HepG2 (cell line): ENCODE results near the gene CEBPE. TPM values are rescaled to one million over a fixed set of nuclear protein-coding genes. Genes with fewer than 3 reads are reported as not detected.

Source experiments
- ATAC-seq: fragments of 200-7000 bp; cut with Tn5 transposase; 3 replicates; pipeline ENCODE4 v1.9.1; 2020; ENCODE audit warnings: mild to moderate bottlenecking, moderate library complexity
- BruUV-seq: library from RNA; stranded (reverse); fragments of 400-500 nt; replicated peaks from 2 replicates; lab custom pipeline; 2021; lab: Mats Ljungman, UMichigan
- CTCF ChIA-PET: fragments of 300-600 bp; formaldehyde crosslinking; extraction: SDS; loops from one replicate; lab custom pipeline; 2021; ENCODE audit warnings: low total read pairs, inconsistent platforms, low intra/inter-chr PET ratio; lab: Yijun Ruan, JAX
- POLR2A ChIA-PET: fragments of 350-600 bp; sonication (Branson Sonifier 250); formaldehyde crosslinking; loops from one replicate; lab custom pipeline; 2020; ENCODE audit warnings: antibody characterized with exemption, inconsistent platforms; lab: Yijun Ruan, JAX
- DNase-seq: peaks from one replicate; pipeline ENCODE4 v3.0.0-alpha.2; 2015; ENCODE audit warnings: low spot score
- FAIRE-seq: peaks from 3 replicates; lab custom pipeline; 2011; peaks lifted over from hg19 to GRCh38; lab: Jason Lieb, UNC
- H2AFZ ChIP-seq: one replicate; pipeline ENCODE4 v1.6.1; 2011; ENCODE audit warnings: low read length, inconsistent platforms
- H3K27ac ChIP-seq: fragments of 300-600 bp; 3 replicates; pipeline ENCODE4 v1.8.0; 2011; ENCODE audit warnings: mixed run types, mild to moderate bottlenecking, mixed read lengths, low read length, inconsistent platforms; ENCODE audit not compliant: insufficient read depth; ENCODE audit errors: extremely low read length
- H3K27me3 ChIP-seq, 2 experiments: fragments of 200-600 bp in 1 of 2; 2 replicates in 1 of 2; 3 replicates in 1 of 2; pipeline versions ENCODE4 v1.6.0 to v1.8.0; 2011; ENCODE audit warnings: low read length in 2 of 2, mild to moderate bottlenecking in 2 of 2, moderate library complexity in 2 of 2, inconsistent platforms in 1 of 2; ENCODE audit not compliant: insufficient read depth in 2 of 2, control insufficient read depth in 1 of 2
- H3K36me3 ChIP-seq, 2 experiments: fragments of 200-600 bp in 1 of 2; replicated peaks in 1 of 2; 2 replicates in 1 of 2; 3 replicates in 1 of 2; pipeline versions ENCODE4 v1.5.1 to v1.8.0; 2011; ENCODE audit warnings: low read length in 2 of 2, inconsistent platforms in 1 of 2; ENCODE audit not compliant: insufficient read depth in 2 of 2, control insufficient read depth in 1 of 2
- H3K4me1 ChIP-seq: 2 replicates; pipeline ENCODE4 v1.5.1; 2012; ENCODE audit warnings: low read length, inconsistent platforms; ENCODE audit not compliant: insufficient read depth
- H3K4me2 ChIP-seq: 2 replicates; pipeline ENCODE4 v1.6.0; 2011; ENCODE audit warnings: low read depth, low read length, inconsistent platforms
- H3K4me3 ChIP-seq, 3 experiments: fragments of 200-600 bp in 1 of 3; sonication (generic), shearing (Covaris generic) in 1 of 3; replicated peaks in 1 of 3; 2 replicates each; pipeline ENCODE4 v1.5.1; 2011 to 2016; ENCODE audit warnings: low read length in 3 of 3, inconsistent platforms in 2 of 3, low read depth in 2 of 3, mild to moderate bottlenecking in 2 of 3, control low read depth in 1 of 3, mixed read lengths in 1 of 3; ENCODE audit not compliant: insufficient read depth in 1 of 3
- H3K79me2 ChIP-seq: one replicate; pipeline ENCODE4 v1.6.1; 2011; ENCODE audit warnings: low read length, inconsistent platforms; ENCODE audit not compliant: insufficient read depth
- H3K9ac ChIP-seq: 2 replicates; pipeline ENCODE4 v1.6.0; 2011; ENCODE audit warnings: mild to moderate bottlenecking, low read depth, low read length, inconsistent platforms; ENCODE audit not compliant: insufficient read depth
- H3K9me3 ChIP-seq: 2 replicates; pipeline ENCODE4 v1.5.1; 2012; ENCODE audit warnings: mild to moderate bottlenecking, low read length
- H4K20me1 ChIP-seq: 2 replicates; pipeline ENCODE4 v1.6.0; 2011; ENCODE audit warnings: inconsistent platforms, mild to moderate bottlenecking, low read length, moderate library complexity; ENCODE audit not compliant: insufficient read depth
- AKAP8 ChIP-seq: sonication (generic); formaldehyde crosslinking; IDR thresholded peaks from 2 replicates; pipeline ENCODE4 v1.5.1; 2020; ENCODE audit warnings: mild to moderate bottlenecking, missing genetic modification reagents
- CCDC6 ChIP-seq: sonication (generic); formaldehyde crosslinking; IDR thresholded peaks from 2 replicates; pipeline ENCODE4 v1.8.1; 2022; ENCODE audit warnings: mild to moderate bottlenecking, missing genetic modification reagents, moderate library complexity
- DPF2 ChIP-seq: sonication (generic); formaldehyde crosslinking; IDR thresholded peaks from 2 replicates; pipeline ENCODE4 v1.4.0; 2020; ENCODE audit warnings: mild to moderate bottlenecking, low read depth, missing genetic modification reagents, borderline replicate concordance
- EED ChIP-seq: sonication (generic); formaldehyde crosslinking; IDR thresholded peaks from 2 replicates; pipeline ENCODE4 v1.5.0; 2020; ENCODE audit warnings: mild to moderate bottlenecking, missing genetic modification reagents
- FOSL1 ChIP-seq: sonication (generic); formaldehyde crosslinking; IDR thresholded peaks from 2 replicates; pipeline ENCODE4 v1.9.0; 2021; ENCODE audit warnings: missing genetic modification reagents, borderline replicate concordance
- MLLT10 ChIP-seq: sonication (generic); formaldehyde crosslinking; IDR thresholded peaks from 2 replicates; pipeline ENCODE4 v1.4.0; 2020; ENCODE audit warnings: missing genetic modification reagents
- PITX1 ChIP-seq: sonication (generic); formaldehyde crosslinking; IDR thresholded peaks from 2 replicates; pipeline ENCODE4 v1.5.1; 2020; ENCODE audit warnings: mild to moderate bottlenecking, missing genetic modification reagents
- ZIK1 ChIP-seq: sonication (generic); formaldehyde crosslinking; IDR thresholded peaks from 2 replicates; pipeline ENCODE4 v1.5.0; 2020; ENCODE audit warnings: mild to moderate bottlenecking, low read depth, missing genetic modification reagents, borderline replicate concordance
- ZMYM3 ChIP-seq: sonication (generic); formaldehyde crosslinking; IDR thresholded peaks from 2 replicates; pipeline ENCODE4 v1.5.1; 2020; ENCODE audit warnings: mild to moderate bottlenecking, missing genetic modification reagents
- ZNF17 ChIP-seq: sonication (generic); formaldehyde crosslinking; IDR thresholded peaks from 2 replicates; pipeline ENCODE4 v1.5.0; 2020; ENCODE audit warnings: mild to moderate bottlenecking, missing genetic modification reagents
- ZNF747 ChIP-seq: sonication (generic); formaldehyde crosslinking; IDR thresholded peaks from 2 replicates; pipeline ENCODE4 v1.8.1; 2023; ENCODE audit warnings: missing genetic modification reagents, mild to moderate bottlenecking, borderline replicate concordance
- ZNF883 ChIP-seq: sonication (generic); formaldehyde crosslinking; IDR thresholded peaks from 2 replicates; pipeline ENCODE4 v1.5.1; 2020; ENCODE audit warnings: mild to moderate bottlenecking, missing genetic modification reagents; ENCODE audit errors: not compliant biosample characterization
- WGBS: methylation state at CpG from one replicate; pipeline ENCODE4 v1.1.6; 2017; ENCODE audit warnings: low lambda C conversion rate; 5-methylcytosine and 5-hydroxymethylcytosine counted together
- in situ Hi-C: cut with HindIII; loops from 2 replicates; pipeline ENCODE4 v1.10.0; 2017; ENCODE audit warnings: low pct_unique_long_range_greater_than_20kb; ENCODE audit not compliant: extremely low pct_ligation_motif_present
- intact Hi-C: fragments of 100-400 bp; cut with micrococcal nuclease; formaldehyde crosslinking; loops from one replicate; pipeline ENCODE4 v1.10.0; 2022; ENCODE audit not compliant: unreplicated experiment
- polyA plus RNA-seq, 8 experiments: library from polyadenylated mRNA; depleted of rRNA in 3 of 8; stranded (reverse) in 7 of 8; unstranded in 1 of 8; fragments of >200 nt; fragmentation: Illumina TruSeq in 4 of 8; extraction: Trizol in 4 of 8; gene quantifications; 2 replicates each; pipeline versions ENCODE4 v1.2.1 to v1.2.3, GENCODE V29; 2011 to 2016; ENCODE audit warnings: low read depth in 4 of 8, missing spikeins in 1 of 8, mixed read lengths in 1 of 8; ENCODE audit not compliant: insufficient read depth in 1 of 8
- total RNA-seq, 5 experiments: library from RNA; depleted of rRNA; stranded (reverse); fragments of >200 nt; fragmentation: Illumina TruSeq; extraction: Trizol; gene quantifications; 2 replicates each; pipeline ENCODE4 v1.2.3, GENCODE V29; 2016; ENCODE audit warnings: low read depth in 1 of 5

Gene CEBPE
- total and polyA plus RNA-seq, 2 of the 13 experiments (the other 11 are each of a cell fraction or from before 2014, with no cell fraction given): 0.09 to 0.11 TPM

- no TSS peak for BruUV-seq
- FAIRE-seq (no peak), DNase-seq (no peak), ATAC-seq (no peak)
- ChIA-PET POLR2A (interaction anchor here (1.3 to 1.4 kb wide), 2 partner anchors 30 to 53 kb away, joined by 3 to 5 read pairs; partner anchors contain the start of genes ACIN1 and C14orf119), CTCF (interaction anchor here (9.6 kb wide), 1 partner anchor 61 kb away, joined by 493 read pairs; the partner anchor contains the start of gene SLC7A8)
- Histone ChIP-seq H3K4me1 (peaks cover 6% of the 10 kb centered on the region; the same call in 1 of the 2 replicates), H3K9ac (no peak overlapping the region), H3K9me3 (no peaks in the 10 kb centered on the region), H3K27me3 (peaks cover 46 to 93% of the 10 kb centered on the region in 2 experiments), H3K27ac (no peak overlapping the region), H2AFZ (no peak overlapping the region), H3K79me2 (no peaks in the 10 kb centered on the region), H3K36me3 (no peaks in the 10 kb centered on the region), H4K20me1 (no peaks in the 10 kb centered on the region), H3K4me2 (no peak overlapping the region), H3K4me3 (no peak overlapping the region)
- in situ Hi-C loops (loop anchor here (5.0 kb wide), 1 partner anchor 63 kb away; no protein-coding TSS in a partner anchor), intact Hi-C loops (loop anchor here (5.0 kb wide), 2 partner anchors 173 to 258 kb away; no protein-coding TSS in a partner anchor)
- 35% methylated on average over 13 of the region's 13 CpGs for WGBS
- TF ChIP-seq ZMYM3: no peak
- no peak for TF ChIP-seq DPF2 (CRISPR knock-in tag)
- TF ChIP-seq CCDC6 (CRISPR knock-in tag): no peak
- TF ChIP-seq ZIK1: no peak
- no peak for TF ChIP-seq ZNF17 (CRISPR knock-in tag)
- TF ChIP-seq MLLT10 (CRISPR knock-in tag): no peak
- no peak for TF ChIP-seq PITX1
Measured at GRCh38 chr14:23124337-23124954, 5.4 kb upstream of the CEBPE start.

- TF ChIP-seq FOSL1 (CRISPR knock-in tag) (no peak), ZNF883 (CRISPR knock-in tag) (peak; percentile 27), EED (CRISPR knock-in tag) (0 out of 2 replicates have a peak, but pooled peaks have one; percentile 38), AKAP8 (CRISPR knock-in tag) (no peak), ZNF747 (0 out of 2 replicates have a peak, but pooled peaks have one; percentile 24)
- Histone ChIP-seq H2AFZ (no peak overlapping the region), H3K27ac (no peak overlapping the region), H3K4me1 (peaks cover 16% of the 10 kb centered on the region), H3K9ac (no peak overlapping the region), H3K4me3 (no peak overlapping the region), H3K4me2 (no peak overlapping the region), H3K36me3 (no peaks in the 10 kb centered on the region), H3K27me3 (peaks cover 49 to 93% of the 10 kb centered on the region in 2 experiments), H4K20me1 (no peaks in the 10 kb centered on the region), H3K9me3 (no peaks in the 10 kb centered on the region), H3K79me2 (no peaks in the 10 kb centered on the region)
- ATAC-seq (no peak), DNase-seq (no peak), FAIRE-seq (no peak)
- no TSS peak for BruUV-seq
- ChIA-PET CTCF (interaction anchor here (1.1 to 9.6 kb wide), 2 partner anchors 62 to 256 kb away, joined by 3 to 493 read pairs; partner anchors contain the start of gene SLC7A8), POLR2A (interaction anchor here (0.6 kb wide), 1 partner anchor 183 kb away, joined by 3 read pairs; the partner anchor contains the start of gene BCL2L2)
- intact Hi-C loops (loop anchor here (5.0 kb wide), 2 partner anchors 174 to 259 kb away; no protein-coding TSS in a partner anchor), in situ Hi-C loops (loop anchor here (5.0 kb wide), 1 partner anchor 64 kb away; no protein-coding TSS in a partner anchor)
- WGBS: 18% methylated on average over 8 of the region's 8 CpGs
Measured at GRCh38 chr14:23123419-23123818, 4.4 kb upstream of the CEBPE start.
